DND-41 (cell line): ENCODE results near the gene XIRP2.

Source experiments
- CTCF ChIP-seq: IDR thresholded peaks from 2 replicates; pipeline ENCODE4 v1.5.1; 2012; ENCODE audit warnings: borderline replicate concordance, low read length, moderate library complexity, mild to moderate bottlenecking; ENCODE audit not compliant: poor library complexity, severe bottlenecking; ENCODE audit errors: extremely low read depth
- EZH2 ChIP-seq: IDR thresholded peaks from 3 replicates; pipeline ENCODE4 v1.6.1; 2012; ENCODE audit warnings: borderline replicate concordance, low read depth, mild to moderate bottlenecking, moderate library complexity, low read length, inconsistent platforms; ENCODE audit not compliant: severe bottlenecking

GRCh38 chr2:167135706-167136105 lies 247.4 kb downstream of the XIRP2 start:
- no peak for TF ChIP-seq CTCF
- TF ChIP-seq EZH2 = no peak
